Stimulated activated memory B cell treated with anti-CD40 and anti-IgM and Interleukin-4, amounts not matched to agents 10 μg/mL and 1 μg/mL and 100 μg/mL, for 72 hours (primary cell): Measurements from ENCODE around the gene GSE1.
"Not testable (repeated sequence)": the region's sequence is repeated elsewhere in the genome, so short reads cannot be mapped to it uniquely, and the experiment has no call there.

Experiments
- ATAC-seq: fragments of 150-1000 bp; cut with Tn5 transposase; 2 replicates; pipeline ENCODE4 v1.10.0; 2021
- H3K27ac Mint-ChIP-seq: one replicate; pipeline ENCODE4 v1.8.0; 2022; ENCODE audit warnings: mild to moderate bottlenecking, mixed read lengths
- H3K27me3 Mint-ChIP-seq: one replicate; pipeline ENCODE4 v1.8.0; 2022; ENCODE audit warnings: mixed read lengths
- H3K36me3 Mint-ChIP-seq: one replicate; pipeline ENCODE4 v1.8.0; 2022; ENCODE audit warnings: mixed read lengths
- H3K4me1 Mint-ChIP-seq: one replicate; pipeline ENCODE4 v1.8.0; 2022; ENCODE audit warnings: mixed read lengths
- H3K4me3 Mint-ChIP-seq: one replicate; pipeline ENCODE4 v1.8.0; 2022; ENCODE audit warnings: mild to moderate bottlenecking, moderate library complexity, mixed read lengths
- H3K9me3 Mint-ChIP-seq: one replicate; pipeline ENCODE4 v1.8.0; 2022; ENCODE audit warnings: mixed read lengths

GSE1 gene

DNA sequence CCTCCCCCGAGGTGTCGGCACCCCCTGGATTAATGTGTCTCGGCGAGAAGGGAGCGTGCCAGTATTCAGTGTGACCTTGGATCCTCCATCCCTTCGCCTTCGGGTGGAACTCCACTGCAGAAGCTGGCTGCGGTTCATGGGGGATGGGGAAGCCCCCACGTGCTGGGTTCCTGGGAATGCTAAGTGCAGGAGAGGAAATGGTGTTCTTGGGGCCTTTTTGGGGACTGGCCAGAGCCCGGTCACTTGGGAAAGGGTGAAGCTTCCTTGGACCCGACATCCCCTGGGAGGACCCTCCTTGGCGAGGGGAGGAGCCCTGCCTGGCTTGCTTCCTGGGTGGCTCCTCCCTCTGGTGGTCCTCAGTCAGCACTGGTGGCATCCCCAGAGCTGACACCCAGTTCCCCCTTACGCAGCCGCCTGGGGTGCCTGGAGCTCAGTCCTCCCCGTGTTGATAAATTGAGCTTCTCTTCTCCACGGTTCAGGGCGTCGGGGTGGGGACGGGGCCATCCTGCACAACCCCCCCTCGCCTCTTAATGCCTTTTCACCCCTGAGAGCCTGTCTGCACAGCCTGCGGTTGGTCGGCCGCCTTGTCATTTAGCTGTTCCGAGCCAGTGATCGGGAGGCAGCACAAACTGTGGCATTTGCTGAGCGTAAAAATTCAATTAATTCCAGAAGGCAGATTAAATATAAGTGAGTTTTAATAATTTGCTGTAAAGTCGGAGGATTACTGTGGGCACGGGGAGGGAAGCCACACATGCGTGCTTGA, 30.7 kb upstream of the GSE1 start:
- H3K9me3 Mint-ChIP-seq: no peaks in the 10 kb centered on the region
- peaks cover 5% of the 10 kb centered on the region for H3K36me3 Mint-ChIP-seq
- peaks cover 64% of the 10 kb centered on the region for H3K4me1 Mint-ChIP-seq
- ATAC-seq: no peak
- no peaks in the 10 kb centered on the region for H3K27me3 Mint-ChIP-seq
- no peak overlapping the region for H3K27ac Mint-ChIP-seq
- H3K4me3 Mint-ChIP-seq: no peak overlapping the region

DNA sequence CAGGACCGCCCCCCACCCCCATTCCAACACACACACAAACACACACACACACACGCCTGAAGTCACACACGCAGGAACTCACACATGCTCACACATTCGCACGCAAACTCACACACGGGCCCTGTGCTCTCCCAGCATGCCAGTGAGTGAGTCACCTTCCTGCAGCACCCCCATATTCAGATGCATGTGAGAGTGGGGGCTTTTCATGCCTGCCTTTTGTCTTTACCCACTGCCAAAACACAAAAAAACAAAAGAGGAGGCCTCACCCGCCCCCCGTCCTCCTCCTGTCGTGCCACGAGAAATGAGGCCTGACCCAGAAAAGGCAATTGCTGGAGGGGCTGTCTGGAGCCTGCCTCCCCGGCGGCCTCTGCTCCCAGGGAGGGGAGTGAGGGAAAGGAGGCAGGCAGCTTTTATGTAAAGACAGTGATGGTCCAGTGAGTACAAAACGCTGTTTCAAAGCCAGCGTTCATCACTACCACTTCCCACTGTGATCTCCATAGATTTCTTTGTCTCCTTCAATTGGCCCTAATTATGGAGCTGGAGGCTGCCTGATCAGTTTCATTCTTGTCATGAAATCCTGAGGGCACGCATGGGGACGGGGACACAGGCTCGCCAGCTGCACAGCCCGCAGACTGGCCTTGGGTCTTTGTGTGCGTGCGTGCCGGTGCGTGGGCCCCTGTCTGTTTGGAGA, 29.5 kb upstream of the GSE1 start:
- H3K9me3 Mint-ChIP-seq: no peaks in the 10 kb centered on the region
- H3K4me1 Mint-ChIP-seq: peaks cover 52% of the 10 kb centered on the region
- H3K4me3 Mint-ChIP-seq: no peak overlapping the region
- H3K36me3 Mint-ChIP-seq: peaks cover 5% of the 10 kb centered on the region
- peak overlapping the region; percentile 42 for H3K27ac Mint-ChIP-seq
- ATAC-seq: no peak
- no peaks in the 10 kb centered on the region for H3K27me3 Mint-ChIP-seq

DNA sequence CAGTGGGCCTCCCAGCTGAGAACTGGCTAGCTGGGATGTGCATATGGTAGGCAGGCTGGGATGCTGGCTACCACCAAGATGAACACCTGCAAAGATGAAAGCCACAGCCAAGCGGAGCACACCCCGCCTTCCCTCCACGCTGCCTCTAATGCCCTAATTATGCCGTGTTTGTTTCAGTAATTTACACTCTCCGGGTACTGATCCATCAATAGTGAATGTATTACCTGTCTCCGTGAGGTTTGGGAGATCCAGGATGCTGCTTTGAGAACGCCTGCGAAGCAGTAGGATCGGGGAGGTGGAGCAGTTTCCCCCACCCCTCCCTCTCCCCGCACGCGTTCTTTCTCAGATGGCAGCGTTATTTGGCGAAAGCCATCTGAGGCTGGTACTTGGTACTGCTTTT, 28.9 kb upstream of the GSE1 start:
- no peak for ATAC-seq
- H3K27me3 Mint-ChIP-seq: no peaks in the 10 kb centered on the region
- peaks cover 5% of the 10 kb centered on the region for H3K36me3 Mint-ChIP-seq
- peaks cover 46% of the 10 kb centered on the region for H3K4me1 Mint-ChIP-seq
- H3K27ac Mint-ChIP-seq: no peak overlapping the region
- no peak overlapping the region for H3K4me3 Mint-ChIP-seq
- no peaks in the 10 kb centered on the region for H3K9me3 Mint-ChIP-seq

DNA sequence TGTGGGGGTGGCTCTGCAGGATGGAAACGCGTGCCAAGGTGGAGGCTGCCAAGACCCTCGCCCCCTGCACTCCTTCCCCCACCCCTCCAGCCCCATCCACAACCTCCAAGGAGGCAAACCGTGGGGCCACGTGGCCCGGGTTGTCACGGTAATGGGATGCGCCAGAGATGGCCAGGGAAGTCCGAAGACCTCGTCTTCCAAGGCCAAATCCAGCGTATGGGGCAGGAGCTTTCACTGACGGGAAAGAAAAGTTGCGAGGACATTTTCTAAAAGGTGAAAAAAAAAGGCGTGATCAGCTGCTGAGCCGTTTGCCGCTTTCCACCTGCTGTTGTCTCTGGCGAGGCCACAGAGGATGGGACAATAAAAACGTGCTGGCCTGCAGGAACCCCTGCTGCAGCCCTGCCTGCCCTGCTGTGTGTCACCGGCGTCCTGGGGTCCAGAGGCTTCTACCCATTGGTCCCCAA, 28.3 kb upstream of the GSE1 start:
- Mint-ChIP-seq H3K27me3 (no peaks in the 10 kb centered on the region), H3K4me1 (peaks cover 40% of the 10 kb centered on the region), H3K4me3 (no peak overlapping the region), H3K27ac (no peak overlapping the region), H3K36me3 (peaks cover 4% of the 10 kb centered on the region), H3K9me3 (no peaks in the 10 kb centered on the region)
- ATAC-seq: no peak

DNA sequence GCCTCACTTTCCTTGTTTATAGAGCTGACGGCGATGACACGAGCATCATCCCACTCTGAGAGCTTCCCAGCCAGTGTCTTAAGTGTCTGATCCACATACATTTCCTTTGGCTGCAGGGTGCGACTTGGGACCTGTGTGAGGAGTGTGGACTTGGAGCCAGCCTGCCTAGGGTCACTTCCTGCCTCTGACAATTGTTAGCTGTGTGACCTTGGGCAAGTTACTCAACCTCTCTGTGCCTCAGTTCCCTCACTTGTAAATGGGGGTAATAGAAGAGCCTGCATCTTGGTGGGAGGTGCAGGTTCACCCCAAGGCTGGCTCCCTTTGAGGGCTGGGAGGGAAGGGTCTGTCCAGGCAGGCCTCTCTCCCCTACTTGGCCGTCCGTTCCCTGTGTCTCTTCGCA, 27.4 kb upstream of the GSE1 start:
- ATAC-seq: no peak
- H3K4me3 Mint-ChIP-seq: no peak overlapping the region
- no peaks in the 10 kb centered on the region for H3K36me3 Mint-ChIP-seq
- no peaks in the 10 kb centered on the region for H3K9me3 Mint-ChIP-seq
- peaks cover 35% of the 10 kb centered on the region for H3K4me1 Mint-ChIP-seq
- no peaks in the 10 kb centered on the region for H3K27me3 Mint-ChIP-seq
- no peak overlapping the region for H3K27ac Mint-ChIP-seq

DNA sequence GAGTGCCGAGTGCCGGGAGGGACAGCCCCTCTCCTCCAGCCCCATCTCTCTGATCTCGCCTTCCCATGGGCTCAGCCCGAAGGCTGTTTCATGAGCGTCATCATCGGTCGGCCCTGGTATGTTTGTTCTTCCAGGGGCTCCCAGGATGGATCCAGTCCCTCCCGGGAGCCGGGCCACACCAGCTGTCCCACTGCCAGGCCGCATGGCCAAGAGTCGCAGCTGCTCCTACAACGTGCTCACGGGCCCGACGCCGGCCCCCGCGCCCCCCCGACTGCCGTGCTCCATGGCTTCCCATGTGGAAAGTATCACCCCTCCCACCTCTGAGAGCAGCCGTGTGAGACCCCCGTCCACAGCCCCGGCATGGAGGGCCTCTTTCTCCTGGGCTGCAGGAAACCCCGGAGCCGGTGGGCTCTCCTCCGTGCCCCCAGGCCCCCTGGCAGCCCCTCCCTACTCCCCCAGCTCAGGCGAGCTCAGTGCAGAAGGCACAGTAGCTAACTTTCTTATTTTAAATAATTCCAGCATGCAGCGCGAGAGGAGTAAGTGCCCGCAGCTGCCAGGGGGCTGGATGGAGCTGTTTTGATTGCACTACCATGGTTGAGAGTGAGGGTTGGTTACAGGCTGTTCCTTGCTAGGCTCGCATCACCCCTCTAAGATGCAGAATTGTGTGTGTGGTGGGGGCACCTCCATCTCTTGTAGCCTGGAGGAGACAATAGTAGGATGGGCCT, 26.6 kb upstream of the GSE1 start:
- no peaks in the 10 kb centered on the region for H3K27me3 Mint-ChIP-seq
- H3K9me3 Mint-ChIP-seq: no peaks in the 10 kb centered on the region
- peaks cover 31% of the 10 kb centered on the region for H3K4me1 Mint-ChIP-seq
- no peak for ATAC-seq
- H3K4me3 Mint-ChIP-seq: no peak overlapping the region
- H3K27ac Mint-ChIP-seq: no peak overlapping the region
- H3K36me3 Mint-ChIP-seq: no peaks in the 10 kb centered on the region

DNA sequence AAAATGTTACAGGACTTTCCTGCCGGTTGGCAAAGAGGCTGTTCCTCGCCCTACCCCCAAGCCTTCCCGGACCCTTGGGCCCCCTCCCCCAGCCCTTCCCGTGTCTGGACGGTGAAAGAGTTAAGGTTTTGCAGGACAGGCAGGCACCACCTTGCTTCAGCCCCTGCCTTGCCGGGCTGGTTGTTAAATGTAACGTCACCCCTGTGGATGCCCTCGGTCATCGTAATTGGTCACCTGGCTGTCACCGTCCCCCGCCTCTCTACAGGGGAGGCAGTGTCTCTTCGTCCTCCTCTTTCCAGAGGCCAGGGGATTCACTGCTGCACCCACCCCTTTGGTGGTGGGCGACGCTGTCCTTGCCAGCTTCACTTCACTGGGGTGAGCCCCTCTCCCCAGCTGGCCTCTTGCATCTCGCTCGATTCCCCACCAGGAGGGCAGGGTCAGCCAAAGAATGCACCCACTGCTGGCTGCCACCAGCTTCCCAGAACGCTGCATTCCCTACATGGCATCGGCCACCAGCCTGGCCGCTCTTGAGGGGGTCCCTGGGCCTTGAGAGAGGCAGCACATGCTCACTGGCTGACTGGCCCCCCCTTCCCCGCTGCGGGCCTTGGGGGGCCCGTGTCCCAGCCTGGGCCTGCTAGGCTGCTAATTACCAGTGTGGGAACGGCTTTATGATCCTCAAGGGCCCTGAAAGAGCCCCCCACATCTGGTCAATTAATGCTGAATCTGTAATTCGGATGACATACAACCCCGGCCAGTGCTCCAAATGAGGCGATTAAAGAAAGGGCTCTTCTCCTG, 25.2 kb upstream of the GSE1 start:
- Mint-ChIP-seq H3K4me3 (no peak overlapping the region), H3K9me3 (no peaks in the 10 kb centered on the region)

DNA sequence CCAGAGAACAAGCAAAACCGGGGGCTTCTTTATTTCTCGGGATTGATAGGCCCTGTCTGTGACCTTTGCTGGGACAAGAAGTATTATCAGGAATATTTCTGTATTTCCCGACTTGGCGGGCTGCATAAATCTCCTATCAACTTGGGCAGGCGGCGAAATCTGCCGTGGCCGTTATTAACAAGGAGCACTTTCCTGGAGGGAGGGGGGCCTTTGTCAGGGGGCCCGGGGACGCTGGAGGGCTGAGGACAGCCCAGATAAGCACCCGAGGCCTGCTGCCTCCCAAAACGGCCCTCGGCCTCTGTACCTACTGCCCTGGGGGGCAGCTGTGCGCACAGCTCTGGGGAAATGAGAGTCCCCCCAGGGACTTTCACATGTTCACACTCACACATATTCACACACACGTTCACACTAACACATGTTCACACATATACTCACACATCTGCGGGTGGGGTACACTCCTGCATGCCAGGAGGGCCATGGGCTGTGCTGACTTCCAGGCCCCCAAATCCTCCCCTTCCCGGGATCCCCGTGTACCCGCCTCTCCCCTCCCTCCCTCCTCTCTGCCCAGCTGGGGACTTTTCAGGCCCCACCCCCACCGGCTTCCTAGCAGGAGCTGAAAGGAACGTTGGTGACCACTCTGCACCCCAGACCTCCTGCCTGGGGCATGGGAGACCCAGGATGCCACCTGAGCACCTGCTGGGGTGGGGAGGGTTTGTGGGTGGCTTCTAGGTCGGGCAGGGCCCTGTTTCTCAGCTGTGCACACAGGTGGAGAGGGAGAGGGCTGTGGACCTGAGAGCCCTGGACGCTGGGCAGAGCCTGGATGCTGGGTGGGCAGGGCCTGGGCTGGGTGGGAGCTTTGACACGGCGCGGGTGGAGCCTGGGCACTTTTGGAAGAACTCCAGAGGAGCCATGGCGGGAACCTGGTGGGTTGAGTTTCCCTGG, 24.3 kb upstream of the GSE1 start:
- Mint-ChIP-seq H3K36me3 (no peaks in the 10 kb centered on the region), H3K4me3 (no peak overlapping the region), H3K27ac (no peak overlapping the region), H3K4me1 (peaks cover 13% of the 10 kb centered on the region), H3K27me3 (no peaks in the 10 kb centered on the region), H3K9me3 (no peaks in the 10 kb centered on the region)
- ATAC-seq: no peak

More for the DNA sequence above, 25.2 kb upstream of the GSE1 start:
- no peaks in the 10 kb centered on the region for H3K36me3 Mint-ChIP-seq
- H3K4me1 Mint-ChIP-seq: peaks cover 22% of the 10 kb centered on the region
- H3K27ac Mint-ChIP-seq: no peak overlapping the region
- H3K27me3 Mint-ChIP-seq: no peaks in the 10 kb centered on the region
- ATAC-seq: no peak

DNA sequence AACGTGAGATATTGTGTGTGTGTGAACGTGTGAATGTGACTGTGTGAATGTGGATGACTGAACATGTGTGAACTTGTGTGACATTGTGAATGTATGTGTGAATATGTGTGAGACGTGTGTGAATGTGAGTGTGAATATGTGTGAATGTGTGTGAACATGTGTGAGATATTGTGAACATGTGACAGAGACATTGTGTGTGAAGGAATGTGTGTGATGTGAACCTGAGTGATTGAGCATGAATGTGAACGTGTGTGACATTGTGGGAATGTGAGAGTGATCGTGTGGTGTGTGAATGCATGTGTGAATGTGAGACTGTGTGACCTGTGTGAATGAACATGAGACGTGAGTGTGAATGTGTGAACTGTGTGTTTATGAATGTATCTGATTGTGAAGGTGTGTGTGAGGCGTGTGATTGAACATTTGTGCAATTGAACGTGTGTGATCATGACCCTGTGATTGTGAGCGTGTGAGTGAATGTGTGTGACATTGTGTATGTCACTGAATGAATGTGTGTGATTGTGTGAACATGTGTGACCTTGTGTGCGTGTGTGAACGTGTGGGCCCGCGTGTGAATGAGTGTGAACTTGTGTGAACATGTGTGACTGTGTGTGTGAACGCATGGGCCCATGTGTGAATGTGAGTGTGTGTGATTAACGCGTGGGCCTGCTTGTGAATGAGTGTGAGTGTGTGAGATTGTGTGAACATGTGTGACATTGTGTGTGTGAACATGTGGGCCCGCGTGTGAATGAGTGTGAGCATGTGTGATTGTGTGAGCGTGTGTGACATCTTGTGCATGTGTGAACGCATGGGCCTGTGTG, 23.2 kb upstream of the GSE1 start:
- Mint-ChIP-seq H3K4me3 (no peak overlapping the region), H3K9me3 (no peaks in the 10 kb centered on the region), H3K4me1 (peaks cover 13% of the 10 kb centered on the region), H3K27ac (no peak overlapping the region), H3K27me3 (no peaks in the 10 kb centered on the region), H3K36me3 (peaks cover 5% of the 10 kb centered on the region)
- no peak for ATAC-seq

DNA sequence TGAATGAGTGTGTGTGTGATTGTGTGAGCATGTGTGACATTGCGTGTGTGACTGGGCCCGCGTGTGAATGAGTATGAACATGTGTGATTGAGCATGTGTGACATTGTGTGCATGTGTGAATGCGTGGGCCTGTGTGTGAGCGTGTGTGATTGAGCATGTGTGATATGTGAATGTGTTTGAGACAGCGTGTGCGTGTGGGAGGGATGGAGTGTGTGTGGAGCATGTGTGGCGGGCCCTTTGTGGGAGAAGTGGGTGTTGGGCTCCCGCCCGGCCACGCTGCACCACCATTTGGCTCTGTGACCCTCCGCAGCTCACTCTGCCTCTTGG, 22.7 kb upstream of the GSE1 start:
- peaks cover 19% of the 10 kb centered on the region for H3K4me1 Mint-ChIP-seq
- no peak for ATAC-seq

DNA sequence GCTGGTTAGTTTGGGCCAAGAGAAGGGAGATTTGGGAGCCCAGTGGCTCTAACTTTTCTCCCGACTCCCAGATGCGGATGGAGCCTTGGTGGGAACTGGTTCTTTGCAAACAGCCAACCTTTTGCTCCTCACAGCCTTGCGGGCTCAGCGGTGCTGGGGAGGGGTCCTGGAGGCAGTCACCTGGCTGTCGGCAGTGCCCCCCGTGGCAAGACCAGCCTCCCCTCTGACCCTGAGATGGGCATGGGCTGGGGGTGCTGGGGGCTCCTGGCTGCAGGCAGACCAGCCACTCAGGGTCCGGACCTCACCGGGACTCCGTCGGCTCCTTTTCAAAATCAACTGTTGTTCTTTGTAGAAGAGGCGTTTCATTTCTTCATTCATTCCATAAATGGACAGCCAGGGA, 21.7 kb upstream of the GSE1 start:
- Mint-ChIP-seq H3K4me3 (no peak overlapping the region), H3K4me1 (peaks cover 28% of the 10 kb centered on the region), H3K27me3 (no peaks in the 10 kb centered on the region), H3K9me3 (no peaks in the 10 kb centered on the region), H3K27ac (no peak overlapping the region), H3K36me3 (peaks cover 17% of the 10 kb centered on the region)
- no peak for ATAC-seq

More for the DNA sequence above, 22.7 kb upstream of the GSE1 start:
- Mint-ChIP-seq H3K36me3 (peaks cover 8% of the 10 kb centered on the region), H3K27ac (no peak overlapping the region), H3K9me3 (no peaks in the 10 kb centered on the region), H3K4me3 (no peak overlapping the region), H3K27me3 (no peaks in the 10 kb centered on the region)

DNA sequence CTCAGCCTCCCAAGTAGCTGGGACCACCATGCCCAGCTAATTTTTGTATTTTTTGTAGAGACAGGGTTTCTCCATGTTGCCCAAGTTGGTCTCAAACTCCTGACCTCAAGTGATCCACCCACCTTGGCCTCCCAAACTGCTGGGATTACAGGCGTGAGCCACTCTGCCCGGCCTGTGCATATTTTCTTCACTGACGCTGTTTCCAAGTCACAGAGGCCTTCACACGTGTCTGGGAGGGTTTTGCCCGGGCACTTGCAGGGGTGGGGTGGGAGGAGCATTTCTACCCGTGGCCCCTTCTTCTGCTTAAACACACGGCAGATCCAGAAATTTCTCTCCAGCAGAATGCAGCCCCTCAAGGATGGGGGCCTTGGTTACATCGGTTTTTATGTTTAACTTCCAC, 20.8 kb upstream of the GSE1 start:
- not testable (repeated sequence) for H3K9me3 Mint-ChIP-seq, H3K27me3 Mint-ChIP-seq, H3K4me3 Mint-ChIP-seq, H3K27ac Mint-ChIP-seq, ATAC-seq
- Mint-ChIP-seq H3K36me3 (peaks cover 20% of the 10 kb centered on the region), H3K4me1 (peaks cover 30% of the 10 kb centered on the region)

DNA sequence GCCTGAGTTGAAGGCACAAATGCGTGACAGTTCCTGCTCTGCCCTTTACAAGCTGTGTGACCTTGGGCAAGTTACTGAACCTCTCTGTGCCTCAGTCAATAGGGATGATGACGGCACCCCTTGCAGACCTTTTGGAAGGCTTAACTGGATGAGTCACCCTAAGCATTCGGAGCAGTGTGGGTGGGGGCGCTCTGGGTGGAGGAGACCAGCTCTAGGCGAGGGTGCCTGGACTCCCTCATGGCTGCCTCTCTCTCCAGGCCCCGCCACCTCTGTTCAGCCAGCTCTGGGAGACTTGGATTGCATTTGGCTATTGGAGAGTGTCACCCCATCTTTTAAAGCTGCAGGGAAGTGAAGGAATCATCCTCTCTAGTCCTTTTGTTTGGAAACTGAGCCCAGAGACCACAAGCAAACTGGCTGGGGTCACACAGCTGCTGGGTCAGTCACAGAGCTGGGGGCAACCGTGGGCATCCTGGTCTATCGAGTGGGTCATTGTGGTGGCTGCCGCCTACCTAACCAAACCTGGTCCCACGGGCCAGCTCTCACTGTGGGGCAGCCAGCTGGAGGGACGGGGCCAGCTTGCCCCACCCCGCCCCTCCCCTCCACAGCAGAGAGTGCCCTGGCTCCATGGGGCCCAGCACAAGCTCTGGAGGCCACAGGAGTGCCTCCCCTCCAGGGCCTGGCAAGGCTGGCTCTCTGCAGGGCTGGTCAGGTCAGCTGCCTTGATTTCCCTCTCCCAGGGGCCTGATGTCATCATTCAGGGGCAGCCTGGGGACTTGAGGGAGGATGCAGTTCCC, 20.2 kb upstream of the GSE1 start:
- peaks cover 30% of the 10 kb centered on the region for H3K4me1 Mint-ChIP-seq
- no peak for ATAC-seq
- no peaks in the 10 kb centered on the region for H3K9me3 Mint-ChIP-seq
- no peak overlapping the region for H3K27ac Mint-ChIP-seq
- H3K27me3 Mint-ChIP-seq: no peaks in the 10 kb centered on the region
- H3K4me3 Mint-ChIP-seq: no peak overlapping the region
- peaks cover 20% of the 10 kb centered on the region for H3K36me3 Mint-ChIP-seq
